ENCODE data around the gene NBPF1.
"Not testable (repeated sequence)": the region's sequence is repeated elsewhere in the genome, so short reads cannot be mapped to it uniquely, and the experiment has no call there.

The NBPF1 gene

DNA sequence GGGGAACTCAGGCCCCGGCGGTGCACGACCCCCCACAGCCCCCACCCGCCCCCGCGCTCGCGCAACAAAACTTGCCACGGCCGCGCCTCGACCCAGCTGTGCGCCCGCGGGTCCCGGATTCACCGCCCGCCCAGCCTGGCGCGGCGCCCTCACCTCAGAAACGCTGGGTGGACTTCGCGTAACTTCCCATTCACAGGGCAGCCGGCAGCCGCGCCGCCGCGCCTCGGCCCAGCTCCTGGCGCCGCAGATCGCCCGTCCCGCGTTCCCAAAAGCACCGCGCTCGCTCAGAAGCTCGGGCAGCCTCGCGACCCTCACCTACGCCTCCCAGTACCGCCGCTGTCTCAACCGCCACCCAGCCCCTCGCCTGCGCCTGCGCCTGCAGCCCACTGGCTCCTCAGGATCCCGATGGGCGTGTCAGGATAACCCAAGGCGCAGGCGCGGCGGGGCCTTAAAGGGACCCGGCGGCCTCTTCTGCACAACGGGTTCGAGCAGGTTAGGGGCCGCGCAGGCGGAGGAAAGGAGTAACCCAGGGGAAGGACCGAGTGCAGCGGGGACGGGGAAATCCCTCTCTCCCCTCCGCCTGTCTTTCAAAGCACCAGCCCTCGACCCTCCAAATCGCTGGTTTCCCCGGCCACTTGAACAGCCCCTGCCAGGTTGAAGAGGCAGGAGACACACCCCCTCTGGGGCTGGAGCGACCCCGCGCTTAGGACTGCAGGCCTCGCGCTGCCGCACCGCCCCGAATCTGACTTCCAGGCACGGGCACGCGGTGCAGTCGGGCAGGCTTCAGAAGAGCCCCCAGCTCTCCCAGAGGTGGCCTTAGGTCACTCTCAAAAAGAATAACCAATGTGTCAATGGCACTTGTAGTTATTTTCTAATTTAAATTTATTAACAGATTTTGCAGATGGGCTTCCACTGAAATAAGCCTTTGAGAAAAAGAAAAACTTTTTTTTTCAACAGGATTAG lies at the start of gene NBPF1:
Gene NBPF1, minus strand, starts transcription at position 380 of the 963 bp plus-strand sequence.
- peak; percentile 92 to 100 (median 99) for DNase-seq (ENCODE audit: low read depth in 4 of 4, low spot score in 1 of 4)

DNA sequence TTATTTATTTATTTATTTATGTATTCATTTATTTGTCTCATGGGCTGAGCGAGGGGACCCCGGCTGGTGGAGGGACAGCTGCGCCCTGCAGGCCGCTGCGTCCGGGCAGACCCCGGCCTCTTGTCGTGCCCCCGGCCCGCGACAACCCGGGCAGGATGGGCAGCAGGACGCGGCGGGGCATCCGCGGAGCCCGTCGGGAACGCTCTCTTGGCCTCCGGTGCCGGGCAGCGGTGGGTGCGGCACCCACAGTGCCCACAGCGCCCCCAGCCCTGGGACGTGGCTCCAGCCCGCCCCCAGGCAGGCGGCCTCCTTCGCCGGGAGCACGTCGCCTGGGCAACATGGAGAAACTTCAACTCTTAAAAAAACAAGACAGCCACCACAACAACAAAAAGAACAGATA lies 44.9 kb upstream of the NBPF1 start:
- not testable (repeated sequence) for DNase-seq (ENCODE audit: low read depth in 4 of 4, low spot score in 1 of 4)

DNA sequence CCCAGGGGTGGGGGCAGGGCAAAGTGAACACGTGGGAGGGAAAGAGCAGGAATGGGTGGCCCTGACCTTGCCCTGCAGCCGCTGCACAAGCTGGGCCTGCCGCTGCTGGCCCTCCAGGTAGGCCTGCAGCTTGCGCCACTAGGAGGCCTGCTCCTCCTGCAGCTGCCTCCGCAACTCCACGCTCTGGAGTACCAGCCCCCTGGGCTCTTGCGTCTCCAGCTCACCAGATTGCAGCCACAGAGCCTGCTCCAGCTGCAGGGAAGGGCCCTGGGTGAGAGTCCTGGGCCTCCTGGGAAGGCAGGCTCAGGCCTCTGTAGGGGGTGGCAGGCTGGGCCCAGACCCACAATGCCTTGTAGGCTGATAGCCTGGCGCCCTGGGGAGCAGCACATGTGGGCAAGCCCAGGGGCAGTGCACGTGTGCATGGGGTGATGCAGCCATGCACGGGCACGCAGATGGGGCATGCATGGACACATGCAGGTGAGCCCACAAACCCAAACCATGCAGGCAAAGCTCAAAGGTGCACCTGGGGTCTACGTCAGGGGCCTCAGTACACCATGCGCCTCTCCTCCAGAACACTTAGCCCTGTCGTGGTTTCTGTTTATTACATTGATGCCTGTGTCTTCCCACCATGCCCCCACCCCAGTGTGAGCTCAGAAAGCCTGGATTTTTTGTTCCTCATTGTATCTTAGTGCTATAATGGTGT lies 43.8 kb upstream of the NBPF1 start:
- DNase-seq (ENCODE audit: low read depth in 4 of 4, low spot score in 1 of 4), result not testable (repeated sequence)

DNA sequence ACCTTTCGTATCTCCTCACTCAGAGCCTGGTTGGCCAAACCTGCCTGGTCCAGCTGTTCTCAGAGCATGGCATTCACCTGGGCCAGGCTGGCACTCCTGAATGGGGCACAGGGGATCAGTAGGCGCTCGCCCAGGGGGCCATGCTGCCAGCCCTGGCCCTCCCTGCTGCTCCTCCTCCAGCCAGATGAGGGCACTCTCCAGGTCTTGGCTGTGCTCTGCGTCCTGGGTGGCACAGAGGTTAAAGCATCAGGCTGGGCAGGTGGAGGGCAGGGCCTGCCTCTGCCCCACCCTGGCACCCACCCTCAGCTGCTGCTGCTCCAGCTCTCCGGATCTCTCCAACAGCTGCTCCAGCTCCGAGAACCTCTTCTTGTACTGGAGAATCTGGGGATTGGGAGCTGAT lies 43.2 kb upstream of the NBPF1 start:
- DNase-seq (ENCODE audit: low read depth in 4 of 4, low spot score in 1 of 4), result not testable (repeated sequence)

DNA sequence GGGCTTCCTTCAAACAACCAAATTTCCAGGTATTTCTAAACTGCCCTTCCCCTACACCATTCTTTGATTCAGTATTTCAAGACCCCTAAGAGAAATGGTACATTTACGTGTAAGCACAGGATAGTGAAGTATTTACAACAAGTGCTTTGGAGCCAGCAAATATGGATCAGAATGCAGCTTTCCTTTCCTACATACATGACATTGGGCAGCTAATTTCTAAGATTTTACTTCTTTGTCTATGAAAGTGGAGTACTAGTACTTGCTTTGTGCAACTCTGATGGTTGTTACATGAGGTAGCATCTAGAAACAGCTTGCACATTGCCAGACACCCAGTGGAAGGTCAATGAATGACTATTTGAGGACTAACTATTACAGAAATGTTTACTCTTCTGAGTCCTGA lies 38.2 kb upstream of the NBPF1 start:
- not testable (repeated sequence) for DNase-seq (ENCODE audit: low read depth in 4 of 4, low spot score in 1 of 4)

DNA sequence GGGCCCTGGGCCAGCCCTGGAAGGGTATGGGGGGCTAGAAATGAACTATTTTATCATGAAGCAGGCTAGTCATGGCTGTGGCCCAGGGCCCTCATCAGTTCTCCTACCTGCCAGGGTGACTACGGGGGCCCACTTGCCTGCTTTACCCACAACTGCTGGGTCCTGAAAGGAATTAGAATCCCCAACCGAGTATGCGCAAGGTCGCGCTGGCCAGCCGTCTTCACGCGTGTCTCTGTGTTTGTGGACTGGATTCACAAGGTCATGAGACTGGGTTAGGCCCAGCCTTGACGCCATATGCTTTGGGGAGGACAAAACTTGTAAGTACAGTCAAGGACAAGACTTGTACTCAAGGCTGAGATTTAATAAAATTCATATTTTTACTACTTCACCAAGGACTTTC lies 36.6 kb upstream of the NBPF1 start:
- not testable (repeated sequence) for DNase-seq (ENCODE audit: low read depth in 4 of 4, low spot score in 1 of 4)

DNA sequence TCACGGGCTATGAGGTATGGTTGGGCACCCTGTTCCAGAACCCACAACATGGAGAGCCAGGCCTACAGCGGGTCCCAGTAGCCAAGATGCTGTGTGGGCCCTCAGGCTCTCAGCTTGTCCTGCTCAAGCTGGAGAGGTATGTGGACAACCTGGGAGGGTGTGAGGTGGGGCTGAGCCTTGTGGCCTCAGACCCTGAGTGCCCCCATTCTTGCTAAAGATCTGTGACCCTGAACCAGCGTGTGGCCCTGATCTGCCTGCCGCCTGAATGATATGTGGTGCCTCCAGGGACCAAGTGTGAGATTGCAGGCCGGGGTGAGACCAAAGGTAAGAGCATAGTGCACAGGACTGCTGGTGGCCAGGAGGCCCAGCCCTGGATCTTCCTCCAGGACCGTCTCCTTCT lies 36.0 kb upstream of the NBPF1 start:
- DNase-seq (ENCODE audit: low read depth in 4 of 4, low spot score in 1 of 4), result not testable (repeated sequence)

DNA sequence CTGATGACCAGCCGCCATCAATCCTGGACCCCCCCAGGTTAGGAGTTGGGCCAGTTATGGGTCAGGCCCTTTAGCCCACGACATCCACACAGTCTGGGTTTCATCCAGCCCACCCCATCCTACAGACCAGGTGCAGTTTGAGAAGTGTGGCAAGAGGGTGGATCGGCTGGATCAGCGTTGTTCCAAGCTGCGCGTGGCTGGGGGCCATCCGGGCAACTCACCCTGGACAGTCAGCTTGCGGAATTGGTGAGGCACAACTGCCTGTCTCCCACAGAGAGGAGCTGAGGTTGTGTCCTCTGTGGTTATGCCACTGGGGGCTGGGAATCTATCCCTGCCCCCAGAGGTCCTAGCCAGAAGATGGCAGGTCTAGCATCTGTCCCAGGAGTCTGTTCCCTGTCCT lies 35.4 kb upstream of the NBPF1 start:
- DNase-seq (ENCODE audit: low read depth in 4 of 4, low spot score in 1 of 4), result not testable (repeated sequence)

DNA sequence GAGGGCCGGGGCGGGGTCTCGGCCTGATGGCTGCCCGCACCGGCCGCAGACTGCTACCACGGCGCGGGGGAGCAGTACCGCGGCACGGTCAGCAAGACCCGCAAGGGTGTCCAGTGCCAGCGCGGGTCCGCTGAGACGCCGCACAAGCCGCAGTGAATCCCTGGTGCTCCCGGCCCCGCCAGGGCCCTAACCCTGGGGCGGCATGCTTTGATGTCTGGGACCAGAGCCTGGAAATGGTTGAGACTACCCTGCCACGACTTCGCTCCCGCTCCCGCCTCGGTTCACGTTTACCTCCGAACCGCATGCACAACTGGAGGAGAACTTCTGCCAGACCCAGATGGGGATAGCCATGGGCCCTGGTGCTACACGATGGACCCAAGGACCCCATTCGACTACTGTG lies 34.9 kb upstream of the NBPF1 start:
- not testable (repeated sequence) for DNase-seq (ENCODE audit: low read depth in 4 of 4, low spot score in 1 of 4)

DNA sequence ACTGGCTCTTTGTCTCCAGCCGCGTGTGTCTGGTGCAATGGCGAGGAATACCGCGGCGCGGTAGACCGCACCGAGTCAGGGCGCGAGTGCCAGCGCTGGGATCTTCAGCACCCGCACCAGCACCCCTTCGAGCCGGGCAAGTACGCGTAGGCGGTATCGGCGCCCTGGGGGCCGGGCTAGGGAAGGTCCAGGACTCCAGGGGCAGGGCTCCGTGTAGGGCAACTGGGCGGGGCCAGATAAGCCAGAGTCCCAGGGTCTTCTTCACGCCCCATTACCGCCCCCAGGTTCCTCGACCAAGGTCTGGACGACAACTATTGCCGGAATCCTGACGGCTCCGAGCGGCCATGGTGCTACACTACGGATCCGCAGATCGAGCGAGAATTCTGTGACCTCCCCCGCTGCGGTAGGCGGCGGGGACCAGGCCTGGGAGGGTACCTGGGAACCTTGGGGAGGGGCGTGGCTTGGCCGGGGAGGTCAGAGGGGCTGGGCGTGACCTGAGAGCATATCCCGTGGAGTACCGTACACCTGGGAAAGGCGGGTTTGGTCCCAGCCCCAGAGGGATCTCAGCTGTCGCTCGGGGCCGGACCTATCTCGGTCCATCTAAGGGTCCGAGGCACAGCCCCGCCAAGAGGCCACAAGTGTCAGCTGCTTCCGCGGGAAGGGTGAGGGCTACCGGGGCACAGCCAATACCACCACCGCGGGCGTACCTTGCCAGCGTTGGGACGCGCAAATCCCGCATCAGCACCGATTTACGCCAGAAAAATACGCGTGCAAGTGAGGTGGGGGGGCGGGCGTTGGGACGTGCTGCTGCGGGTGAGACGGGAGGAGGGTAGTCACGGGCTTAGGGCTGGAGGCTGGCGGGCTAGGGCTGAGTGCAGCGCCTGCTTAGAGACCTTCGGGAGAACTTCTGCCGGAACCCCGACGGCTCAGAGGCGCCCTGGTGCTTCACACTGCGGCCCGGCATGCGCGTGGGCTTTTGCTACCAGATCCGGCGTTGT lies 34.1 kb upstream of the NBPF1 start:
- not testable (repeated sequence) for DNase-seq (ENCODE audit: low read depth in 4 of 4, low spot score in 1 of 4)

DNA sequence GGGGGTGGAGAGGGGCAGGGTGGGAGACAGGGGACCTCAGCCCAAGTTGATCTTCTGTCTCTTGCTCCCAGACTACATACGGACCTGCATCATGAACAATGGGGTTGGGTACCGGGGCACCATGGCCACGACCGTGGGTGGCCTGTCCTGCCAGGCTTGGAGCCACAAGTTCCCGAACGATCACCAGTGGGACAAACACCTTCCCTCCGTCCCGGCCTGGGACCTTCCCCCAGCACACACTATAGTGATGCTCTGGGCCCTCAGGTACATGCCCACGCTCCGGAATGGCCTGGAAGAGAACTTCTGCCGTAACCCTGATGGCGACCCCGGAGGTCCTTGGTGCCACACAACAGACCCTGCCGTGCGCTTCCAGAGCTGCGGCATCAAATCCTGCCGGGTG lies 33.4 kb upstream of the NBPF1 start:
- not testable (repeated sequence) for DNase-seq (ENCODE audit: low read depth in 4 of 4, low spot score in 1 of 4)

DNA sequence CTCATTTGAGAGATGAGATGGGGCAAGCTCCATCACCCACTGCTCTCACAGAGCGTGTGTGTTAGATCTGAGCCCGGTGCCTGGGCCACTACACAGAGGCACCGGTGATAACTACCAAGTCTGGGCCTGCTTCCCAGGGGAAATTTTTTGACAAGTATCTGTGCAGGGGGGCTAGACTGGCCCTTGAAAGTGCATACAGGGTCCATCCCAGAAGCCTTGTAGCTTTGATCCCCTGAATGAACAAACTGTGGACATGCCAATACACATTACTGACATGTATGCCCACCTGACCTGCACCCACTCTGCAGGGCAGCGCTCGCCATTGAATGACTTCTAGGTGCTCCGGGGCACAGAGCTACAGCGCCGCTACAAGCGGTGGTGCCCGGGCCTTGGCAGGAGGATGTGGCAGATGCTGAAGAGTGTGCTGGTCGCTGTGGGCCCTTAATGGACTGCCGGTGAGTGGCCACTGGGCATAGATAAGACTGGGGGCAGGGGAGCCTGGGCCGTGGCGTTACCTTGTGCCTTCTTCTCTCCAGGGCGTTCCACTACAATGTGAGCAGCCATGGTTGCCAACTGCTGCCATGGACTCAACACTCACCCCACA lies 32.8 kb upstream of the NBPF1 start:
- not testable (repeated sequence) for DNase-seq (ENCODE audit: low read depth in 4 of 4, low spot score in 1 of 4)

DNA sequence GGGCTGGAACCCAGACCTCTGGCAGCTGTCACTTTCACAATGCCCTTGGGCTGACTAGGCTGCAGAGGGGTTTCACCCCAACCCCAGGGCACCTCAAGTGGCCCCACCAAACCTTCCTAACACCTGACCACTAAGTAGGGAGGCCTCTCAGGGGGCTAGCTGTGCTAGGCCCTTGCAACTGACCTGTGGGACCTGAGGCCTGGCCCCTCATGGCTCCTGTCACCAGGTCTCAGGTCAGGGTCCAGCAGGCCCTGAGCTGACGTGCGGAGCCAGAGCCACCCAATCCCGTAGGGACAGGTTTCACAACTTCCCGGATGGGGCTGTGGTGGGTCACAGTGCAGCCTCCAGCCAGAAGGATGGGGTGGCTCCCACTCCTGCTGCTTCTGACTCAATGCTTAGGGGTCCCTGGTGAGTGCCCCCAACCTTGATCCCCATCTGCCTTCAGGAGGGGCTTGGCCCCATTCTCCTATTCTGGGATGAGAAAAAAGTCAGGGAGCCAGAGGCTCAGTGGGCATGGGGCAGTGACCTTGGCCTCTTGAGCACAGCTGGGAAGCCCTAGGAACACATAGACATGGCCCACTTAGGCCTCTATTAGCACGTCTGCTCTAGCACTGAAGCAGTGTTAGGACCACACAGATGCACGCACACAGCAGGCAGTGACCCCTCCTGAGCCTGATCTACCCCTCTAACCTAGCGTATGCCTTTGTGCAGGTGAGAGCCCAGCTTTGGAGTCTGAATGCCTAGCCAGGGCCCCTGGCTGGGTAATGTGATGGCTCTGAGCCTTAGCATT lies 32.1 kb upstream of the NBPF1 start:
- DNase-seq (ENCODE audit: low read depth in 4 of 4, low spot score in 1 of 4), result not testable (repeated sequence)

DNA sequence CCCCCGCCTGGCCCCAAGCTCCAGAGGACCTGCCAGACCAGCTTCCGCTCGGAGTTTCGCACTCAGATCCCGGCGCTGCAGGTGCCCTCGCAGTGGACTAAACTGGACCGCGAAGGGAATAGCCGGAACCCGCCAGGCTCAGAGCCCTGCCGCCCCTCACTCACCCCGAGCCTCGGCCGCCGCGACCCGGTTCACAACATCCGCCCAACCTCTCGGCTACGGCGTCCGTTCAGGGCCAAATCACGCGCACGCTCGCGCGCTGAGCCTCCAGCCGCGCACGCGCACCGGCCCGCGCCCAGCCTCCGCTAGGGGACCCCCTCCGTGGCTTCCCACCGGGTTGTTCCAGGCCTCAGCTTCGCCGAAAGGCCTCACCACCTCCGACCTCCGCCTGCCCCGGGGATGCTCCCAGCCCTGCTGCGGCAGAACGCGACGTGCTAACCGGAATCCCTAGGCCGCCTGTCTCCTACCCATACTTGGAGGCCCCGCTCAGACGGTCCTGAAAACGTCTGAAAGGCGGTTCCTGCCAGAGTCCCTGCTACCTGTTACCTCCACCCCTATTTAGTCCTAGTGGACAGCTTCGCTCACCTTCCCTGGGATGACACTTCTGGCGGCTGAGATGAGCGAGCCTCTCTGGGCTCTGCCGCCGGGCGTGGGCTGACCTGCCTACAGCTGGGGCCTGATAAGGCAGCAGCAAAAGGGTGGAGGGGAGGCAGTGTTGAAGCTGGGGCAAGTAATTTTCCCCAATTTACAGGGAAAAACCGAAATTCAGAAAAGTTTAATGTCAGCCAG lies 31.3 kb upstream of the NBPF1 start:
- DNase-seq (ENCODE audit: low read depth in 4 of 4, low spot score in 1 of 4), result peak; percentile 99 to 100 (median 100)

DNA sequence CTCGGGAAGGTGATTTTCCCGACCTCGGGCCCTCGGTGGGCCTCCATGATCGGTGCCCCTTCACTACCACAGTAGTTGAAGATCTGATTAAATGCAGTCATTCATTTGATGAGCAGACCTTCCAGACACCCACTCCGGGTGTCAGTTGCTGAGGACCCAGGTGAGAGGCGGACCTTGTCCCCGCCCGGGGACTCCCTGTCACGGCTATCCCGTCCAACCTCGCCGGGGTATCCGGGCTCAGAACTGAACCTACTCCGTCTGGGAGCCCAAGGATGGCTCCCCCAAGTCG lies 30.8 kb upstream of the NBPF1 start:
- DNase-seq (ENCODE audit: low read depth in 4 of 4, low spot score in 1 of 4), result no peak

DNA sequence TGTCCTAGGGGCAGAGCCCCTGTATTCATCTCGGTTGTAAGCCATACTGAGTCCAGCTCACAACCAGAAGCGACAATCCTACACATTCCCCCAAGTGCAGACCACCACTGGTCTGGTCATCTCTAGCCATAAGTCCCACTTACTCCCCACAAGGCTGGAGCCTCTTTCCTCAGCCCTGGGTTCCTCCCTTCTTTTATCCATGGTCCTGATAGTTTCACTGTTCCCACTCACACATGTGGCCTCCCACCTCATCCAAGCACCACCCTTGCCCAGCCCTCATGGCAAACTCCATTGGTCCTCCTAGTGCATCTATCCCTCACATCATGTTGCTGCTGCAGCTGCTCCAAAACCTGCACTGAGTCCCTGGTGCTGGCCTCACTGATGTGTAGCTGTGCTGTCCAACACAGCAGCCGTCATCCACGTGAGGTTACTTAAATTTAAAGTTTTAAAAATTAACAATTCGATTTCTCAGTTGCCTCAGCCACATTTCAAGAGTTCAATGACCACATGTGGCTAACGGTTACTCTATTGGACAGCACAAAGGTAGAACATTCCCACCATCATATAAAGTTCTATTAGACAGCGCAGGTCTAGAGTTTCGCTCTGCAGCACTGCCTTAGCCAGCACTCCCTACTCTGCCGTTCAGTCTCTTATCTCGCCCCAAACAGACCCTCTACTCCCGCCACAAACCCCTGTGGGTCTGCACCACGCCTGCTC lies 30.3 kb upstream of the NBPF1 start:
- DNase-seq (ENCODE audit: low read depth in 4 of 4, low spot score in 1 of 4), result not testable (repeated sequence)

DNA sequence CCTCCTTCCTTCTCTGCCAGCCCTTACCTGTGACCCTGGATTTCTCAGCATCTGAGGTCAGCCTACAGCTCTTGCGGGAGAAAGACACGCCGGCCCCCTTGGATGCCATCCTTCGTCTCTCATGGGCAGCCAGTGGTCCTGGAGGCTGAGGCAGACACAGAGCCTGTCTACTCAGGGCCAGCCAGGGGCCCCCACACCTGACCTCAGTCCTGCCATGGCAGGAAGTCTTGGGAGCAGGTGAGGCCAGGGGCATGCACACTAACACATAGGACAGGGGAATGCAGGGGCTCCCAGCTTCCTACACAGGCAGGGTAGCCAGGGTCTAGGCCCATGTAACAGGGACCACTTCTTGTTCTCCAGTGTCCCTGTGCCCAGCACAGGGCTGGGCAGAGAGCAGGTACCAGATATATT lies 29.6 kb upstream of the NBPF1 start:
- not testable (repeated sequence) for DNase-seq (ENCODE audit: low read depth in 4 of 4, low spot score in 1 of 4)
